Upper lobe of left lung (tissue), 6 donors: ENCODE data around the gene FNDC1. TPM values are rescaled to one million over a fixed set of nuclear protein-coding genes. Genes with fewer than 3 reads are reported as not detected.

Experiments
- ATAC-seq, 2 donors: fragments of 200-7000 bp; cut with Tn5 transposase; one replicate each; pipeline ENCODE4 v1.9.1; 2022; ENCODE audit warnings: mild to moderate bottlenecking in 2 of 2, moderate library complexity in 2 of 2; ENCODE audit not compliant: low FRiP score in 2 of 2
- DNase-seq, 2 donors: peaks; one replicate each; pipeline ENCODE4 v3.0.0-alpha.2; 2019 to 2020
- H3K27ac ChIP-seq, 4 donors: fragments of 200-600 bp; sonication (generic); one replicate each; pipeline ENCODE4 v1.5.1; 2016 to 2019
- H3K27me3 ChIP-seq, 4 donors: fragments of 200-600 bp; sonication (generic); one replicate each; pipeline ENCODE4 v1.5.1; 2017 to 2019
- H3K36me3 ChIP-seq, 4 donors: fragments of 200-600 bp; sonication (generic); one replicate each; pipeline ENCODE4 v1.5.1; 2016 to 2019
- H3K4me1 ChIP-seq, 4 donors: fragments of 200-600 bp; sonication (generic); one replicate each; pipeline ENCODE4 v1.5.1; 2018 to 2019
- H3K4me3 ChIP-seq, 4 donors: fragments of 200-600 bp; sonication (generic); one replicate each; pipeline ENCODE4 v1.5.1; 2017 to 2019; ENCODE audit warnings: mild to moderate bottlenecking in 2 of 4, moderate library complexity in 1 of 4
- H3K9me3 ChIP-seq, 4 donors: fragments of 200-600 bp; sonication (generic); one replicate each; pipeline ENCODE4 v1.5.1; 2018 to 2019
- CTCF ChIP-seq, 6 experiments: fragments of 450-650 bp in 4 of 6; fragments of 200-600 bp in 2 of 6; sonication (generic) in 2 of 6; IDR thresholded peaks; one replicate each; pipeline ENCODE4 v1.5.1; 2016 to 2019; ENCODE audit warnings: antibody characterized with exemption in 6 of 6
- EP300 ChIP-seq, 4 donors: sonication (generic); formaldehyde crosslinking; IDR thresholded peaks; one replicate each; pipeline ENCODE4 v1.5.1; 2017; ENCODE audit warnings: antibody characterized with exemption in 4 of 4, control low read depth in 2 of 4
- POLR2A ChIP-seq, 4 donors: fragments of 450-650 bp; IDR thresholded peaks; one replicate each; pipeline ENCODE4 v1.5.1; 2016 to 2017; ENCODE audit warnings: antibody characterized with exemption in 4 of 4, mild to moderate bottlenecking in 2 of 4
- POLR2AphosphoS5 ChIP-seq, 2 donors: sonication (generic); formaldehyde crosslinking; IDR thresholded peaks; one replicate each; pipeline ENCODE4 v1.5.1; 2017; ENCODE audit warnings: antibody characterized with exemption in 2 of 2
- WGBS, 2 donors: methylation state at CpG; one replicate each; pipeline ENCODE4 v1.1.5; 2017 to 2018; 5-methylcytosine and 5-hydroxymethylcytosine counted together
- total RNA-seq, 6 donors: library from RNA; depleted of rRNA in 4 of 6; stranded (reverse); fragments of >200 nt in 4 of 6; gene quantifications; one replicate each; pipeline versions ENCODE4 v1.1.0 to v1.2.1, GENCODE V29; 2016 to 2021
- donor health status: DM: no; HTN: no; CAD: no; lungs with moderate emphysema.
- donor health status: DM: no; HTN: yes; CAD: no; lungs with severe emphysema.

FNDC1 gene
- total RNA-seq, 6 donors from 2014 or later = 0.30 to 1.8 (median 0.65) TPM; not detected in 2

DNA sequence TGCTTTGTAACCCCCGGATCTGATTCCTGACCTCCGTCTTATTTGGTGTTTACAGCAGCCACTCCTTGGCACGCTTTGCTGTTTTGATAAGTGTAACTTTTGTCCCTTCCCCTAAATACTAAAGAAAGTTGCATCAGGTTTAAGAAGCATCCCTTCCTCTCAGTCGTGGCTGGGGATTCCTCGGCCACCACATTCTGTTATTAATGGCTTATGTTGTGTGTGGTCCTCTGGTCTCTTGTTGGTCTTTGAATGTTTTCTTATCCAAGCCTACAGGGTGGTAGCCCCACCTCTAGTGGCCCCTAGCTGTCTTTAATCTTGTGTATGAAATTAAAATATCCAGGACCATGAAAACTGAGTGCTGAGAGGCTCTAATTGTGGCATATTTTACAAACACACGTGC is 37.5 kb upstream of the FNDC1 start:
- TF ChIP-seq POLR2AphosphoS5 (IDR thresholded peaks at IDR 0.05) = no peak
- no peak for TF ChIP-seq POLR2A (IDR thresholded peaks at IDR 0.05)
- no peak for TF ChIP-seq EP300 (IDR thresholded peaks at IDR 0.05)
- TF ChIP-seq CTCF (IDR thresholded peaks at IDR 0.05) = no peak
- ATAC-seq (no peak), DNase-seq (no peak)
- Histone ChIP-seq H3K4me1 (no peaks in the 10 kb centered on the region), H3K27ac (no peak overlapping the region), H3K36me3 (no peaks in the 10 kb centered on the region), H3K27me3 (no peaks in the 10 kb centered on the region), H3K4me3 (no peak overlapping the region), H3K9me3 (no peaks in the 10 kb centered on the region)
- WGBS, 2 donors = 80 to 85% methylated on average over 6 of the region's 6 CpGs

GRCh38 chr6:159132664-159133063 is 36.5 kb upstream of the FNDC1 start:
- ATAC-seq = no peak
- H3K4me1 ChIP-seq = no peaks in the 10 kb centered on the region
- no peak for TF ChIP-seq EP300 (IDR thresholded peaks at IDR 0.05)
- TF ChIP-seq POLR2A (IDR thresholded peaks at IDR 0.05) = no peak
- no peak for TF ChIP-seq POLR2AphosphoS5 (IDR thresholded peaks at IDR 0.05)
- no peak for TF ChIP-seq CTCF (IDR thresholded peaks at IDR 0.05)
- no peaks in the 10 kb centered on the region for H3K9me3 ChIP-seq
- WGBS, 2 donors = 88 to 90% methylated on average over 14 to 15 of the region's 15 CpGs
- H3K27me3 ChIP-seq = no peaks in the 10 kb centered on the region
- H3K4me3 ChIP-seq = no peak overlapping the region
- no peak overlapping the region for H3K27ac ChIP-seq
- peak in 1 of 2 donors; percentile 70 for DNase-seq
- no peaks in the 10 kb centered on the region for H3K36me3 ChIP-seq

- TF ChIP-seq POLR2A (IDR thresholded peaks at IDR 0.05) (no peak), CTCF (IDR thresholded peaks at IDR 0.05) (peak; percentile 77 to 89 (median 86))
- H3K9me3 ChIP-seq = no peaks in the 10 kb centered on the region
- ATAC-seq (peak; percentile 71 to 87), DNase-seq (peak in 1 of 2 donors; percentile 66)
- no peaks in the 10 kb centered on the region for H3K27me3 ChIP-seq
- WGBS, 2 donors = 27 to 29% methylated on average over 9 of the region's 9 CpGs
- H3K4me1 ChIP-seq = no peaks in the 10 kb centered on the region
- no peaks in the 10 kb centered on the region for H3K36me3 ChIP-seq
- H3K4me3 ChIP-seq = no peak overlapping the region
- no peak overlapping the region for H3K27ac ChIP-seq
Observed at GRCh38 chr6:159134701-159135364, 34.4 kb upstream of the FNDC1 start.

- no peaks in the 10 kb centered on the region for H3K36me3 ChIP-seq
- DNase-seq (no peak), ATAC-seq (no peak)
- no peaks in the 10 kb centered on the region for H3K27me3 ChIP-seq
- no peak overlapping the region for H3K4me3 ChIP-seq
- 77 to 86% methylated on average over 5 of the region's 5 CpGs for WGBS, 2 donors
- peaks cover 0 to 3% (median 0%) of the 10 kb centered on the region in 4 donors for H3K9me3 ChIP-seq
- H3K4me1 ChIP-seq = no peaks in the 10 kb centered on the region
- no peak overlapping the region for H3K27ac ChIP-seq
- TF ChIP-seq POLR2A (IDR thresholded peaks at IDR 0.05) (no peak), EP300 (IDR thresholded peaks at IDR 0.05) (no peak), POLR2AphosphoS5 (IDR thresholded peaks at IDR 0.05) (no peak), CTCF (IDR thresholded peaks at IDR 0.05) (no peak)
Observed at GRCh38 chr6:159137676-159138075, 31.5 kb upstream of the FNDC1 start.

- Histone ChIP-seq H3K4me3 (no peak overlapping the region), H3K36me3 (no peaks in the 10 kb centered on the region), H3K27me3 (no peaks in the 10 kb centered on the region), H3K27ac (no peak overlapping the region), H3K4me1 (no peaks in the 10 kb centered on the region), H3K9me3 (peaks cover 0 to 3% (median 0%) of the 10 kb centered on the region in 4 donors)
- ATAC-seq (no peak), DNase-seq (no peak)
- 52 to 75% methylated on average over 2 of the region's 2 CpGs for WGBS, 2 donors
- no peak for TF ChIP-seq POLR2A (IDR thresholded peaks at IDR 0.05)
- no peak for TF ChIP-seq EP300 (IDR thresholded peaks at IDR 0.05)
- TF ChIP-seq POLR2AphosphoS5 (IDR thresholded peaks at IDR 0.05) = no peak
Observed at GRCh38 chr6:159142531-159142930, 26.7 kb upstream of the FNDC1 start.
